ENCODE data around the gene SLC39A11. TPM values are rescaled to one million over a fixed set of nuclear protein-coding genes. Genes with fewer than 3 reads are reported as not detected.

The SLC39A11 gene
- total RNA-seq, 1 donor from 2014 or later, result 4.9 TPM

DNA sequence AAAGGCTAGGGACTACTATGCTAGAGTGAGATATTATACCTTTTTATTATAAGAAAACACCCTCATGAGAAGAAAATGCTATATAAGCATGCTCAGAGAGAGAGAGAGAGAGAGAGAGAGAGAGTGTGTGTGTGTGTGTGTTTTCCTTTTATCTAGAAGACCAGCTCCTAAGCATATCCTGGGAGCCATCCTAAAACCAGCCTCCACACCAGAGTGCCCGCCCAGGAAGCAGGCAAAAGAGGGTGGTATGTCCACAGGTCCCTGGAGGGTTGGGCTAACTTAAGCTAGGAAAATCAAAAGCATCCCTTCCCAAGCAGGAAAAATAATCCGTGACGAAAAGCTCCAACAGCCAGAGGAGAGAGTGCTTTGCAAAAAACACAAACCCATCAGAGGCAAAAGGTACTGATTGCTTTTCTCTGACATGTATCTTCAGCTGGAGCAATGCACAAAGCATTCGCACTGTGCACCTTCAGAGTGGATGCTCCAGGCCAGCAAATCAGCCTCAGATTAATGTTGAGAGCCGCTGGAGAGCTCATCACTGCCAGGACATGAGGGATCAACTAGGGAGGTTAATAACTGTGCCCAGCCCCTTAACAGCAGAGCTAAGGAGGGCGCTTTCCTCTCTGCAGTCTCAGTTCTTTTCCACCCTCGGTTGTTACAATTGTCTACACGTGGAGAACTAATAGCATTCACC, 125.1 kb downstream of the SLC39A11 start:
- no peak for DNase-seq (ENCODE audit: low spot score in 2 of 2)
- Histone ChIP-seq H3K4me3 (no peak overlapping the region), H3K27me3 (no peaks in the 10 kb centered on the region), H3K27ac (no peak overlapping the region), H3K9me3 (no peaks in the 10 kb centered on the region), H3K36me3 (no peaks in the 10 kb centered on the region), H3K4me1 (no peaks in the 10 kb centered on the region)
- intact Hi-C loops (cut with DNase I), result loop anchor here (10.0 kb wide), 1 partner anchor 57 kb away; no protein-coding TSS in a partner anchor
- TF ChIP-seq, protein P1, sequence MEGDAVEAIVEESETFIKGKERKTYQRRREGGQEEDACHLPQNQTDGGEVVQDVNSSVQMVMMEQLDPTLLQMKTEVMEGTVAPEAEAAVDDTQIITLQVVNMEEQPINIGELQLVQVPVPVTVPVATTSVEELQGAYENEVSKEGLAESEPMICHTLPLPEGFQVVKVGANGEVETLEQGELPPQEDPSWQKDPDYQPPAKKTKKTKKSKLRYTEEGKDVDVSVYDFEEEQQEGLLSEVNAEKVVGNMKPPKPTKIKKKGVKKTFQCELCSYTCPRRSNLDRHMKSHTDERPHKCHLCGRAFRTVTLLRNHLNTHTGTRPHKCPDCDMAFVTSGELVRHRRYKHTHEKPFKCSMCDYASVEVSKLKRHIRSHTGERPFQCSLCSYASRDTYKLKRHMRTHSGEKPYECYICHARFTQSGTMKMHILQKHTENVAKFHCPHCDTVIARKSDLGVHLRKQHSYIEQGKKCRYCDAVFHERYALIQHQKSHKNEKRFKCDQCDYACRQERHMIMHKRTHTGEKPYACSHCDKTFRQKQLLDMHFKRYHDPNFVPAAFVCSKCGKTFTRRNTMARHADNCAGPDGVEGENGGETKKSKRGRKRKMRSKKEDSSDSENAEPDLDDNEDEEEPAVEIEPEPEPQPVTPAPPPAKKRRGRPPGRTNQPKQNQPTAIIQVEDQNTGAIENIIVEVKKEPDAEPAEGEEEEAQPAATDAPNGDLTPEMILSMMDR (IDR thresholded peaks at IDR 0.05), result no peak

DNA sequence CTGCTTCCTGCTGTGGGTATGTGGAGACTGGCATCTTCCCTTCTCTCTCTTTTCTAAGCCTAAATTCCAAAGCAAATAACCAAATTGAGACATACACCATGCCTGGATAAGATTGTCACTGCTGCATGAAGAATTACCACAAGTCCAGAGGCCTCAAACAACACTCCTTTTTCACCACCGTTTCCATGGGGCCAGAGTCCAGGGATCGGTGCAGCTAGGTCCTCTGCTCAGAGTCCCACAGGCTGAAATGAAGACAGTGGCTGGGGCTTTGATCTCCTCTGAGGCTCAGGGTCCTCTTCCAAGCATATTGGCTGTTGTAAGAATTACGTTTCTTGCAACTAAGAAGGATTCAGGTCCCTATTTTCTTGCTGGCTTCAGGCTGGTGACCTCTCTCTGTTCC, 130.4 kb downstream of the SLC39A11 start:
- intact Hi-C loops (cut with DNase I), result loop anchor here (10.0 kb wide), 1 partner anchor 63 kb away; no protein-coding TSS in a partner anchor
- DNase-seq (ENCODE audit: low spot score in 2 of 2), result no peak
- Histone ChIP-seq H3K27me3 (no peaks in the 10 kb centered on the region), H3K9me3 (no peaks in the 10 kb centered on the region), H3K4me3 (no peak overlapping the region), H3K4me1 (no peaks in the 10 kb centered on the region), H3K27ac (no peak overlapping the region), H3K36me3 (no peaks in the 10 kb centered on the region)
- TF ChIP-seq, protein P1 (IDR thresholded peaks at IDR 0.05), result no peak

DNA sequence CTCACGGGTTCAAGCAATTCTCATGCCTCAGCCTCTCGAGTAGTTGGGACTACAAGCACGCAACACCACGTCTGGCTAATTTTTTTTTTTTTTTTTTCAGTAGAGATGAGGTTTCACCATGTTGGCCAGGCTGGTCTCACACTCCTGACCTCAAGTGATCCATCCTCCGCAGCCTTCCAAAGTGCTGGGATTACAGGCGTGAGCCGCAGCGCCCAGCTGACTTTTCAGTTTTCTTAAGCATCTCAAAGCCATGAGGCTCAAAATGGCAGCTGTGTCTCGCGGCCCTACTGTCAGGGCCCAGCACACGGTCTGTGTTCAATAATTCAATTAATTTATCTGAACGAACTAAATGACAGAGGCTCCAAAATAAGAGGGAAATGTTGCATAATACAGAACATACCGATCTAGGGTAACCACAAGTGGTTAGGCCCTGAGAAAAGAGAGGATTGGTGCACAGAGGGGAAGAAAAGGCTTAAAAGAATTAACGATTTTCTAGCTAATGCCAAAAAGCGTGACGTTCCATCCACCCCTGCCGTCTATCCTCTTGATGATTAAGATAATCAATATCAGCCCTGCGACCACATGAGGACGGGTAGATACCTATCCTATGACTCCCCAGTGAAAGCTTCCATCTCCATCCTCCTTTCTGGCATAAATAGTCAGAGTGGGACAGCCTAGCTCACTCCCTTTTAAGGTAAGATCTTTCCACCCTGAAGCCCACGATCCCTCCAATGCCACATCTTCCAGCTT, 136.9 kb downstream of the SLC39A11 start:
- intact Hi-C loops (cut with DNase I), result no loop called here
- Histone ChIP-seq H3K4me3 (no peak overlapping the region), H3K36me3 (no peaks in the 10 kb centered on the region), H3K4me1 (no peaks in the 10 kb centered on the region), H3K27me3 (no peaks in the 10 kb centered on the region), H3K27ac (no peak overlapping the region), H3K9me3 (no peaks in the 10 kb centered on the region)
- DNase-seq (ENCODE audit: low spot score in 2 of 2), result no peak
- TF ChIP-seq, protein P1 (IDR thresholded peaks at IDR 0.05), result no peak

DNA sequence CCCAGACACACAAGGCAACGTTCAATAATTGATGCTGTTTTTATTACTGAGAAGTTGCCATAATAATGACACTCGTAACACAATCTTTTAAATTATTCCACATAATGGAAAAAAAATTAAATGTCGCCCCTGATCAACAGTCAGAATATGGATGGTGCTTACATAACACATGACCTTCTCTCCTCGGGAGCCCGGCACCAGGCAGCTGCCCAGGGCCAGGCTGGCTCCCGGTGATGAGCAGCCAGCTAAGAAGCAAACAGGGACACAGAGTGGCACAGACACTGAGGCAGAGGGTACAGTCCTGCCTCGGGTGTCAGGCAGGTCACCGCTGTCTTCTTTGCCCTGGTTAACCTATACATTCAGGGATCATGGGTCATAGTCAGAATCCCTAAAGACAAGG, 137.9 kb downstream of the SLC39A11 start:
- no peaks in the 10 kb centered on the region for H3K36me3 ChIP-seq
- no peaks in the 10 kb centered on the region for H3K4me1 ChIP-seq
- H3K4me3 ChIP-seq, result no peak overlapping the region
- no peak overlapping the region for H3K27ac ChIP-seq
- DNase-seq (ENCODE audit: low spot score in 2 of 2), result no peak
- TF ChIP-seq, protein P1 (IDR thresholded peaks at IDR 0.05), result no peak
- no peaks in the 10 kb centered on the region for H3K9me3 ChIP-seq
- no peaks in the 10 kb centered on the region for H3K27me3 ChIP-seq
- intact Hi-C loops (cut with DNase I), result no loop called here

DNA sequence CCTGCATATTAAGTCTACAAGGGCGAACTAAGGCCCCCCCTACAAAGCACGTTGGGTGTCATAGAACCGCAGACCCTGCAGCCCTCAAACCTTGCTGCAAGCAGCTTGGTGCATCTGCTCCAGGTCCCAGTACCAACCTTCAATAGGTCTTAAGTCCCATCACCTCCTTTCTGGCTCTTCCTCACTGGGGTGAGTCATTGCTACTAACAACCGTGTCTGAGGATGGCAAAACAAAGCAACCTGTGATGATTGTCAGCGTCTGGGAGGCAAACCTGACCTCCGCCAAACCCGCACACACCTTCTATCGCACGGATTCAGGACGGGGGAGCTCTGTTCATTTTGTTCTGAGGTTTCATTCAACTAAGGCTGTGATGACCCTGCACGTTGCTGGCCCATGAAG, 138.9 kb downstream of the SLC39A11 start:
- Histone ChIP-seq H3K27ac (no peak overlapping the region), H3K9me3 (no peaks in the 10 kb centered on the region), H3K27me3 (no peaks in the 10 kb centered on the region), H3K4me3 (no peak overlapping the region), H3K36me3 (no peaks in the 10 kb centered on the region), H3K4me1 (no peaks in the 10 kb centered on the region)
- TF ChIP-seq, protein P1 (IDR thresholded peaks at IDR 0.05), result no peak
- DNase-seq (ENCODE audit: low spot score in 2 of 2), result no peak
- intact Hi-C loops (cut with DNase I), result no loop called here
